MM.1S (cell line): ENCODE measurements around the gene NPC2.

Experiments used
- CTCF ChIP-seq: fragments of 300-600 bp; sonication (generic); IDR thresholded peaks from 2 replicates; pipeline ENCODE4 v1.5.1; 2016; ENCODE audit warnings: antibody characterized with exemption, low read length, mixed read lengths
- EZH2 ChIP-seq: fragments of 300-600 bp; sonication (generic); optimal IDR thresholded peaks from 2 replicates; pipeline ENCODE3; 2017; ENCODE audit warnings: low read depth, mild to moderate bottlenecking, antibody characterized with exemption, low read length, mixed read lengths
- EZH2phosphoT487 ChIP-seq: fragments of 300-600 bp; sonication (generic); IDR thresholded peaks from 2 replicates; pipeline ENCODE4 v1.6.1; 2018; ENCODE audit warnings: antibody characterized with exemption, low read length

- no peak for TF ChIP-seq CTCF
- TF ChIP-seq EZH2 = no peak
- no peak for TF ChIP-seq EZH2phosphoT487
Observed at GRCh38 chr14:74505831-74506230, 12.7 kb upstream of the NPC2 start.
